ENCODE results near the gene KLHL4.

- TF ChIP-seq CTCF (IDR thresholded peaks at IDR 0.05; ENCODE audit: low read depth, low read length) (no peak), POLR2A (IDR thresholded peaks at IDR 0.05; ENCODE audit: extremely low read depth, insufficient read length) (no peak), MAX (IDR thresholded peaks at IDR 0.05; ENCODE audit: low read depth, low read length) (no peak), MYC (IDR thresholded peaks at IDR 0.05; ENCODE audit: low read depth, low read length) (no peak)
Measured at GRCh38 chrX:87578978-87579377, 61.4 kb downstream of the KLHL4 start.

Data from NB4 (cell line).